Stimulated activated CD4-positive, alpha-beta T cell treated with anti-CD3 and anti-CD28 coated beads, Interleukin-12 subunit alpha, Interleukin-12 subunit beta, amount 100 ng/mL, for 48 hours (primary cell): ENCODE measurements around the gene KDF1.

ENCODE experiments used
- DNase-seq, 3 donors: peaks; one replicate each; pipeline ENCODE4 v3.0.0-alpha.2; 2020; ENCODE audit warnings: low read depth in 2 of 3, low spot score in 1 of 3

KDF1 gene

GRCh38 chr1:26921540-26922430 lies 38.5 kb downstream of the KDF1 start, which contains the start of gene NUDC:
NUDC (plus strand) TSS chr1:26921743; CDS start chr1:26921849, 106 bp downstream.
- peak; percentile 90 to 96 (median 96) for DNase-seq

GRCh38 chr1:26921126-26921539 lies 39.1 kb downstream of the KDF1 start:
- no peak for DNase-seq

DNA sequence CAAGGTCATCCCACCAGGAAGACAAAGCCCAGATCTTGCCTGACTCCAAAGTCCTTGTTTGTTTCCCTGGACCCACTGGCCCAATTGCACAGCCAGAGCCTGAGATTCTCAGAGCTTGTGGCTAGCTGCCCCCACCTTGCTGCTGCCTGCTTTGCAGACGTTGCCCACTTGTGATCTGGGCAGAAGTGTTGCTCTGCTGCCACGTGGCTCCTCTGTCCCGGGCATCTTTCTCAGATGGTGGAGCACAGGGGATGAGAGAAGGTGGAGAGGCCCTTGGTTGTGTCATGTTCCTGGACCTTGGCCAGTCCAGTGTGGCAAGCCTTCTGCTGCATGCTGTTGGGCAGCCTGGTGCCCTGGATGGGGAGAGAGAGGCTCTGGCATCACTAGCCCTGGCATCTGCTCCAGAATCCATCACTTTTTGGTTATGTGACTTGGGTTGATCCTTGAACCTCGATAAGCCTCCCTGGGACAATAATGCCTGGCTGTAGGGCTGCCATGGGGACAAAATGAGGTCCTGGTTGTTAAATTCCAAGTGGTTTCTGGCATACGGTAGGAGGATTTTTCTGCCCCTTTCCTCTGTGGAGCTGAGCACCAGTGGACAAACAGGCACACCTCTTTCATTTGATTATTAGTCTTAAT lies 44.9 kb downstream of the KDF1 start:
- DNase-seq: no peak

GRCh38 chr1:26913754-26914619 lies 46.3 kb downstream of the KDF1 start, which contains the start of gene NR0B2:
NR0B2 (minus strand) TSS chr1:26913975; CDS start chr1:26913940, 35 bp downstream.
- DNase-seq: no peak

DNA sequence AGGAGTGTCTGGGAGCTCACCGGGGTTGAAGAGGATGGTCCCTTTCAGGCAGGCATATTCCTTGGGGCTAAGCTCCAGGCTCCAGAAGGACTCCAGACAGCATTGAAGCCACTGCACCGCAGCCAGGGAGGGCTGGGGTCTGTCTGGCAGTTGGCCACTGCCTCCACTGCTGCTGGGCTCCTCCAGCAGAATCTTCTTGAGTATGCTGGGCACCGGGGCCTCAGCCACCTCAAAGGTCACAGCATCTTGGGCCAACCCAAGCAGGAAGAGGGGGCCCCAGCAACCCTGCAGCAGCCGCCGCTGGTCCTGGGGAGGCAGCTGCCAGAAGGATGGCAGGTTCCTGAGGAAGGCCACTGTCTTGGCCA lies 46.9 kb downstream of the KDF1 start:
- DNase-seq: no peak

- DNase-seq: no peak
These were observed 48.1 kb downstream of the KDF1 start for GRCh38 chr1:26912147-26912490.

DNA sequence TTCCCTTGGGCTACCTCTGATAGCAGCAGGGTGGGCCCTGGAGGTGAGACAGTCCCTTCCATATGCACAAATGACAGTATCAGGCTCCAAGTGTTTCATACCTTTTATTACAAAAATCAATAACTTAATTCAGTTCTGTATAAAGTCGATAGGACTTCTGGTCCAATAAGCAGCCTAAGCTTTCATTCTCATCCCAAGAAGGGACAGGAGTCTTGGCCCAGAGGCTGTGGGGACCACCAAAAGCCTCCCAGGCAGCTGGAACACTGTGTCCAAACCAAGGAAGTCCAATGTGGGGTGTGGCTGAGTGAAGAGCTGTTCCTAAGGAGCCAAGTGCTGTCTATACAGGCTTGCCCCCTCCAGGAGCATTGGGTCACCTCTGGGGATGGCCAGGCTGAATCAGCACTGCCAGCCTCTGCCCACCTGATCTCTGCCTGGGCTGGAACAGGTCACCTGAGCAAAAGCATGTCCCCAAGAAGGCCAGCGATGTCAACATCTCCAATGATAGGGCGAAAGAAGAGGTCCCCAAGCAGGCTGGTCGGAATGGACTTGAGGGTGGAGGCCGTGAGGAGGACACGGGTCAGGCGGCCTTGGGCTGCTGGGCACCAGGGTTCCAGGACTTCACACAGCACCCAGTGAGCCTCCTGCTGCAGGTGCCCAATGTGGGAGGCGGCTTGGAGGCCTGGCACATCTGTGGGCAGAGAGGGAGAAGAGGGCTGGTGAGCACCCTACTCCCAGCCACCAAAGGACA lies 48.7 kb downstream of the KDF1 start:
- DNase-seq: no peak

DNA sequence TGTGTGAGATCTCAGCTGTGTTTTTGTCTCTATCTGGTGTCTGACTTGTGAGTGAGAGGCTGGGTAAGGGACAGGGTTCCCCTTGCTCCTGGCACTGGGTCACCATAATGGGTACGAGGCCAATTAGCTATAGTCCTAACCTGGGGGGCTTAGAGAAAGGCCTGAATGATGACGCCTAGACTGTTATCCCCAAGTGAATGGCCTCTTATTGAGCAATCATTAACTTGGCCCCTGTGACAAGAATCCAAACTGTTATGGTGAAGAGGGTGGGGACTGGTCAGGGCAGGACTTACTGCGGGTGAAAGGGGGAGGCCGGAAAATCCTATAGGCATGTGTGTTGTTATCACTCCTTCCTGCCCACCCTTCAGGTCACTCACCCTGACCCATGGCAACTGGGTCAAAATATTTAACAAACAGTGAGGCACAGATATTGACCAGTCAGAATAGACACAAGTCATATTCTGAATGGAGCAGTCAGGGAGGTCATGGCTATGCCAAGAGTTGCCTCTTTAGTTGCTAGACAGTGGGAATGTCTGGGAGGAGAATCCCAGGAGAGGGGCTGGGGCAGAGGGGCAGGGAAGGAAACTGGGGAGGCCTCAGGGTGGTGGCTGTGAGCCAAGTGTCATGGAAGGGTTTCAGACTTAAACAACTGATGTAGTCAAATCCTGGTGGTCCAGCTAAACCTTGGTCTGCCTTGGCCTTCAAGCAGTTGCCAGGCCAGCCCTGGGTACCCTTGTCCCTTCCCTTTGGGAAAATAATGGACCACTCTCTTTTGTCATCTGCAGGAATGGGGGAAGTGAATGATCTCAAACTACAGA lies 49.7 kb downstream of the KDF1 start:
- DNase-seq: no peak

DNA sequence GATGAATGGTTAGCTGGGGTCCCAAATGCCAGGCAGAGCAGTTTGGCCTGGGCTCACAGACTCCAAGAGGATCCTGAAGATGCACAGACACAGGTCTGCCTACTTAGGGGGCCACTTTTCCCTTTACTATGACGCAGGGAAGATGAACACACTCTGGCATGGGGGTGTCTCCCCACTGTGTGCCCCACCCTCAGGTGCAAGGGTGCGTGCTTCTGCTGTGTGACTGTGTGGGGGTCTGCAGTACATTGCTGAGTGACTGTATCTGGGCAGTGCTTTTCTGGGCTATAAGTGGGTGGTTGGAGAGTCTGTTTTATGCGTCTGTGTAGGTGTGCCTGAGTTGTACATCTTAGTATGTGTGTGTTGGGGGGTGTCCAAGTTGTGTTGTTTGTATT lies 50.3 kb downstream of the KDF1 start:
- DNase-seq: no peak

GRCh38 chr1:26907071-26907917 lies 53.0 kb downstream of the KDF1 start:
- DNase-seq: no peak

DNA sequence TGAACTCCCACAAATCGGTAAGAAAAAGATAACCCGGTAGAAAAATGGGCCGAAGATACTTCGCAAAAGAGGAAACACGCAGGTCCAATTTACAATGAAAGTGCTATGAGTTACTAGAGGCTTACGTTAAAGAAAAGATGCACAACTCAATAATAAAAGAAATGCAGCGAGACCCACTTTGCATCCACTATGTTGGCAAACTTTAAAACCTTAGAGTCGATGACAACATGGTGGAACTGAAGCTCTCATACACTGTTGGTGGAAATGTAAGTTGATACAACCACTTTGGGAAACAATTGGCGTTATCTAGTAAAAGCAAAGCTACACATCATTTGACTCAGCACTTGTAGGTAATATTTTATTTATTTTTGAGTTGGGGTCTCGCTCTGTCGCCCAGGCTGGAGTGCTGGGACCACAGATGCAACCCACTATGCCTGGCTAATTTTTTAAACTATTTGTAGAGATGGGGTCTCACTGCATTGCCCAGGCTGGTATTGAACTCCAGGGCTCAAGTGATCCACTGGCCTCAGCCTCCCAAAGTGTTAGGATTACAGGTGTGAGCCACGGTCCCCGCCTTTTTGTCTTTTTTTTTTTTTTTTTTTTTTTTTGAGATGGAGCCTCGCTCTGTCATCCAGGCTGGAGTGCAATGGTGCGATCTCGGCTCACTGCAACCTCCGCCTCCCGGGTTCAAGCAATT lies 59.3 kb downstream of the KDF1 start:
- no peak for DNase-seq

DNA sequence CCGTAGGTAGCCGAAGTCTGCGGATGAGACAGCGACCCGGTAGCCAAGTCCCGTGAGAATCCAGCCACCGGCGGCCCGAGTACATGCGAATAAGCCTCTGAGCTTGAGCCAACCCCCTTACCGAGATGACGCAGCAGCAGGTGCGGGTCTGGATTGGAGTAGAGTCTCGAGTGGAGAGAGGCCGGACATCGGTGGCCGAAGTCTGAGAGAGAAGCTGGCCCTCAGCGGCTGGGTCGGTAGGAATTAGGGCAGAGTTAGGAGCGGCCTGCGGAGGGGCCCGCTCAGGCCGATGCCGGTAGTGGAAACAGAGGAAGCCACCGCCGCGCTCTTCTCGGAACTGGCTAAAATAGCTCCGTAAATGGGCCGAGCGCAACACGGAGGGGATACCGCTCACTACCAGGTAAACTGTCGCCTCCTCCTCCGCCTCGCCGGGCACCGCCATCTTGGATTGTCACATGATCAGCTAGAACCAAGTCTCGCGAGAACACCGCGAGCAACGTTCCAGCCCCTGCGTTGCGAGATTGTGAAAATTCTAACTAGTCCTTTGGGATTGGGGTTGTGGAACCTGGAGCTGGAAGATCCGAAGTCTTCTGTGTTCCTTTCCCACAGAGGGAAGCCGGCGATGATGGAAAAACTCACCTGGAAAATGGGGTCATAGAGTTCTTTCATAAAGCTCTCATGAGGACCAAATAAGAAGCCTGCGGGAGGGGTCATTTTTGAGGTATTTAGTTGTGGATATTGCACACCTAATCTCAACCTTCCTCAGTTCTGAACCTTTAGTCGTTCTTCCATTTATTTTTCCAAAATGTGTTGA lies 60.1 kb downstream of the KDF1 start, which contains the start of gene GPATCH3:
GPATCH3 (minus strand) TSS at position 467 of the 814 bp plus-strand sequence; CDS start at position 442, 25 bp downstream.
- DNase-seq: peak; percentile 82 to 87 (median 85)
